Smooth muscle cell (in vitro differentiated cells): Measurements from ENCODE around the gene CRYBG3. TPM values are rescaled to one million over a fixed set of nuclear protein-coding genes. Genes with fewer than 3 reads are reported as not detected.

Experiments used
- DNase-seq: peaks from one replicate; lab custom pipeline; 2025; ENCODE audit not compliant: unreplicated experiment; lab: John Stamatoyannopoulos, UW
- H2AFZ ChIP-seq: fragments of 200-600 bp; sonication (generic); 2 replicates; pipeline ENCODE4 v1.6.0; 2016; ENCODE audit warnings: antibody characterized with exemption, low read depth, mild to moderate bottlenecking
- H3F3A ChIP-seq: fragments of 200-600 bp; sonication (generic); 2 replicates; pipeline ENCODE4 v1.6.0; 2017; ENCODE audit warnings: antibody characterized with exemption, low read depth
- H3K27ac ChIP-seq: fragments of 200-600 bp; sonication (generic); 2 replicates; pipeline ENCODE4 v1.5.1; 2016; ENCODE audit warnings: low read depth, mild to moderate bottlenecking
- H3K27me3 ChIP-seq: fragments of 200-600 bp; sonication (generic); 2 replicates; pipeline ENCODE4 v1.6.1; 2016; ENCODE audit warnings: low read depth, mild to moderate bottlenecking
- H3K36me3 ChIP-seq: fragments of 200-600 bp; sonication (generic); 2 replicates; pipeline ENCODE4 v1.5.1; 2016; ENCODE audit warnings: low read depth
- H3K4me1 ChIP-seq: fragments of 200-600 bp; sonication (generic); 2 replicates; pipeline ENCODE4 v1.5.1; 2016; ENCODE audit warnings: low read depth
- H3K4me2 ChIP-seq: fragments of 200-600 bp; sonication (generic); 2 replicates; pipeline ENCODE4 v1.6.0; 2016; ENCODE audit warnings: mild to moderate bottlenecking
- H3K4me3 ChIP-seq: fragments of 200-600 bp; sonication (generic); 2 replicates; pipeline ENCODE4 v1.5.1; 2016; ENCODE audit warnings: mild to moderate bottlenecking
- H3K79me2 ChIP-seq: fragments of 200-600 bp; sonication (generic); 2 replicates; pipeline ENCODE4 v1.6.0; 2016; ENCODE audit warnings: low read depth, mild to moderate bottlenecking
- H3K9ac ChIP-seq: fragments of 200-600 bp; sonication (generic); 2 replicates; pipeline ENCODE4 v1.6.0; 2016; ENCODE audit warnings: low read depth
- H3K9me3 ChIP-seq: fragments of 200-600 bp; sonication (generic); replicated peaks from 2 replicates; pipeline ENCODE4 v1.5.1; 2016; ENCODE audit warnings: low read depth
- H4K20me1 ChIP-seq: fragments of 200-600 bp; sonication (generic); 2 replicates; pipeline ENCODE4 v1.6.0; 2016; ENCODE audit warnings: low read depth
- WGBS: methylation state at CpG from one replicate; pipeline ENCODE4 v1.1.7; 2016; ENCODE audit warnings: low lambda C conversion rate; 5-methylcytosine and 5-hydroxymethylcytosine counted together
- polyA plus RNA-seq: library from polyadenylated mRNA; unstranded; fragments of >200 nt; fragmentation: Nextera tagmentation; extraction: Ambion mirVana; gene quantifications from 2 replicates; pipeline ENCODE4 v1.2.1, GENCODE V29; 2016
- total RNA-seq: library from RNA; depleted of rRNA; stranded (reverse); fragments of >200 nt; gene quantifications from 2 replicates; pipeline ENCODE4 v1.2.3, GENCODE V29; 2014
- TF ChIP-seq, protein P1 (sequence below): fragments of 200-600 bp; sonication (generic); IDR thresholded peaks from 2 replicates; pipeline ENCODE4 v1.5.1; 2017; ENCODE audit warnings: borderline replicate concordance, mild to moderate bottlenecking, antibody characterized with exemption; ENCODE audit not compliant: insufficient read depth, poor library complexity, severe bottlenecking

Gene CRYBG3
- total and polyA plus RNA-seq, 2 experiments from 2014 or later: 1.5 to 17.0 TPM

- H3K36me3 ChIP-seq: no peaks in the 10 kb centered on the region
- peak overlapping the region; percentile 100 for H2AFZ ChIP-seq
- peak overlapping the region; percentile 77 for H3K9ac ChIP-seq
- H3K4me2 ChIP-seq: peak overlapping the region; percentile 98
- DNase-seq: peak; percentile 62
- peaks cover 24% of the 10 kb centered on the region for H4K20me1 ChIP-seq
- peaks cover 9% of the 10 kb centered on the region for H3K79me2 ChIP-seq
- H3K27me3 ChIP-seq: peaks cover 13% of the 10 kb centered on the region
- TF ChIP-seq, protein P1, sequence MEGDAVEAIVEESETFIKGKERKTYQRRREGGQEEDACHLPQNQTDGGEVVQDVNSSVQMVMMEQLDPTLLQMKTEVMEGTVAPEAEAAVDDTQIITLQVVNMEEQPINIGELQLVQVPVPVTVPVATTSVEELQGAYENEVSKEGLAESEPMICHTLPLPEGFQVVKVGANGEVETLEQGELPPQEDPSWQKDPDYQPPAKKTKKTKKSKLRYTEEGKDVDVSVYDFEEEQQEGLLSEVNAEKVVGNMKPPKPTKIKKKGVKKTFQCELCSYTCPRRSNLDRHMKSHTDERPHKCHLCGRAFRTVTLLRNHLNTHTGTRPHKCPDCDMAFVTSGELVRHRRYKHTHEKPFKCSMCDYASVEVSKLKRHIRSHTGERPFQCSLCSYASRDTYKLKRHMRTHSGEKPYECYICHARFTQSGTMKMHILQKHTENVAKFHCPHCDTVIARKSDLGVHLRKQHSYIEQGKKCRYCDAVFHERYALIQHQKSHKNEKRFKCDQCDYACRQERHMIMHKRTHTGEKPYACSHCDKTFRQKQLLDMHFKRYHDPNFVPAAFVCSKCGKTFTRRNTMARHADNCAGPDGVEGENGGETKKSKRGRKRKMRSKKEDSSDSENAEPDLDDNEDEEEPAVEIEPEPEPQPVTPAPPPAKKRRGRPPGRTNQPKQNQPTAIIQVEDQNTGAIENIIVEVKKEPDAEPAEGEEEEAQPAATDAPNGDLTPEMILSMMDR: no peak
- no peaks in the 10 kb centered on the region for H3F3A ChIP-seq
- 1% methylated on average over 23 of the region's 23 CpGs for WGBS
- peaks cover 7% of the 10 kb centered on the region for H3K4me1 ChIP-seq
- H3K4me3 ChIP-seq: peak overlapping the region; percentile 98
- H3K27ac ChIP-seq: peak overlapping the region; percentile 30
- no peaks in the 10 kb centered on the region for H3K9me3 ChIP-seq
Measured at GRCh38 chr3:97821287-97821773, 481 bp upstream of the CRYBG3 start.

GRCh38 chr3:97822359-97822775, 556 bp downstream of the CRYBG3 start:
- Histone ChIP-seq H3K36me3 (no peaks in the 10 kb centered on the region), H3F3A (no peaks in the 10 kb centered on the region), H3K9me3 (no peaks in the 10 kb centered on the region), H3K27ac (peak overlapping the region; percentile 56), H3K4me2 (peak overlapping the region; percentile 98), H3K79me2 (peaks cover 9% of the 10 kb centered on the region), H3K4me3 (peak overlapping the region; percentile 98), H2AFZ (peak overlapping the region; percentile 100), H3K9ac (peak overlapping the region; percentile 77), H3K4me1 (peaks cover 7% of the 10 kb centered on the region), H3K27me3 (peaks cover 13% of the 10 kb centered on the region), H4K20me1 (peaks cover 33% of the 10 kb centered on the region)
- peak; percentile 48 for DNase-seq
- 3% methylated on average over 27 of the region's 36 CpGs for WGBS
- TF ChIP-seq, protein P1: no peak

DNA sequence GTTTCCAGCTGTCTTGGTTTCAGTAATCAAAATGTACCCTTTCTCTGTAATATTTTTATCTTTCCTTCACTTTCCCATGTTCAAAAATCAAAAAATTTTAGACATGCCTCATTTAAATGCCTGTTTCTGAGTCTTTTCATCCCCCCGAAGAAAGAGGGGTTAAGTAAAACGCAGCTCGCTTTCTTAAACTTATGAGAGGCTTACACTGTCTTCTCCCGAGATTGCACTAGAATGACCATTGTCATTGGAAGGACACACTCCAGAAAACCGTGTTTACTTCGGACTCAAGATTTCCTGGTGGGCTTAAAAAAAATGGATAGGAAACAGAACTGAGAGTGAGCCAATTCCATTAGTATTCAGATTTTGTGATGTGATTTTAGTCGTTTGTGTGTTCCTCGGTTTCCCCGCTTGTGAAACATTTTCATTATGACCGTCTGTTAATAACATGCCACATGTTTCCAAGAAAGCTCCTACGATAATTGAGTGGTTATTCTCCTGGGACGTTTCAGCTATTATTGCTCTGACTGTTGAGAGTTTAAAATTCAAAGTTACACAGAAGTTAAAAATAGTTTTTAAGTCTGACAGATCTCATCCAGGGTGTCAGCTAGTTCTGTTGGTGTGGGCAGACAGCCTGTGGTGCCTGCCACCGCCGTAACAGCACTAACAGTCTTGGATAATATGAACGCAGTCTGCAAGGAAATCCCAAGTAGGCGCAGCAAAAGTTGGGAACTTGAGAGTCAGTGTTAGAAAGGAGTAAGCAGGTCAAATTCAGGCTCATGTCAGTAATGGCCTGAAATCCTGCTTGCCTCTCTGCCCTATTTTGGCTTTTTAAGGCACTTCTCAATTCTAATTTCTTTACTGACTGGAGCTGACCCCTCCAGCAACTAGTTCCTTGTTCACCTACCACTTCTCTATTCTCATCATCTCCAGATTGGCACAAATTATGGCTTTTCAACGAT, 1.5 kb downstream of the CRYBG3 start:
- no peak for DNase-seq
- Histone ChIP-seq H3K4me1 (peaks cover 7% of the 10 kb centered on the region), H3K9me3 (no peaks in the 10 kb centered on the region), H3K4me2 (peak overlapping the region; percentile 98), H3K36me3 (no peaks in the 10 kb centered on the region), H3K4me3 (peak overlapping the region; percentile 98), H3K79me2 (peaks cover 9% of the 10 kb centered on the region), H2AFZ (peak overlapping the region; percentile 100), H3F3A (no peaks in the 10 kb centered on the region), H3K9ac (peak overlapping the region; percentile 77), H3K27me3 (peaks cover 13% of the 10 kb centered on the region), H3K27ac (no peak overlapping the region), H4K20me1 (peaks cover 41% of the 10 kb centered on the region)
- 56% methylated on average over 17 of the region's 17 CpGs for WGBS
- TF ChIP-seq, protein P1: no peak
